Cardiac muscle cell (in vitro differentiated cells and primary cell): ENCODE data around the gene NUSAP1. TPM values are rescaled to one million over a fixed set of nuclear protein-coding genes. Genes with fewer than 3 reads are reported as not detected.
"Not testable (repeated sequence)": the region's sequence is repeated elsewhere in the genome, so short reads cannot be mapped to it uniquely, and the experiment has no call there.

ENCODE experiments used
- DNase-seq, 2 donors: peaks; one replicate each; pipeline versions ENCODE4 v3.0.0 to v3.0.0-alpha.2; 2010 to 2017; ENCODE audit warnings: low read depth in 1 of 2, low spot score in 1 of 2
- H3K27ac ChIP-seq: fragments of 200-600 bp; sonication (generic); 2 replicates; pipeline ENCODE4 v1.5.1; 2016
- H3K27me3 ChIP-seq: fragments of 200-600 bp; sonication (generic); 2 replicates; pipeline ENCODE4 v1.6.0; 2016; ENCODE audit warnings: control low read depth
- H3K36me3 ChIP-seq: fragments of 200-600 bp; sonication (generic); 2 replicates; pipeline ENCODE4 v1.5.1; 2016; ENCODE audit warnings: control low read depth
- H3K4me1 ChIP-seq: fragments of 200-600 bp; sonication (generic); 2 replicates; pipeline ENCODE4 v1.8.1; 2017; ENCODE audit warnings: low read depth, mild to moderate bottlenecking, mixed run types
- H3K4me3 ChIP-seq: fragments of 200-600 bp; sonication (generic); 2 replicates; pipeline ENCODE4 v1.5.1; 2016; ENCODE audit warnings: mild to moderate bottlenecking
- H3K9me3 ChIP-seq: fragments of 200-600 bp; sonication (generic); 2 replicates; pipeline ENCODE4 v1.5.1; 2017; ENCODE audit warnings: low read depth, mild to moderate bottlenecking, control low read depth
- polyA plus RNA-seq: library from polyadenylated mRNA; unstranded; fragments of >200 nt; fragmentation: Nextera tagmentation; extraction: Ambion mirVana; gene quantifications from 2 replicates; pipeline ENCODE4 v1.2.1, GENCODE V29; 2016
- total RNA-seq: library from RNA; depleted of rRNA; stranded (reverse); fragments of >200 nt; gene quantifications from 2 replicates; pipeline ENCODE4 v1.2.3, GENCODE V29; 2016
- TF ChIP-seq, protein P1 (sequence below): IDR thresholded peaks from 2 replicates; pipeline ENCODE4 v1.5.1; 2012; ENCODE audit warnings: low read depth, mild to moderate bottlenecking, low read length

The NUSAP1 gene
- total and polyA plus RNA-seq, 2 experiments from 2014 or later = 28.5 to 198 TPM

DNA sequence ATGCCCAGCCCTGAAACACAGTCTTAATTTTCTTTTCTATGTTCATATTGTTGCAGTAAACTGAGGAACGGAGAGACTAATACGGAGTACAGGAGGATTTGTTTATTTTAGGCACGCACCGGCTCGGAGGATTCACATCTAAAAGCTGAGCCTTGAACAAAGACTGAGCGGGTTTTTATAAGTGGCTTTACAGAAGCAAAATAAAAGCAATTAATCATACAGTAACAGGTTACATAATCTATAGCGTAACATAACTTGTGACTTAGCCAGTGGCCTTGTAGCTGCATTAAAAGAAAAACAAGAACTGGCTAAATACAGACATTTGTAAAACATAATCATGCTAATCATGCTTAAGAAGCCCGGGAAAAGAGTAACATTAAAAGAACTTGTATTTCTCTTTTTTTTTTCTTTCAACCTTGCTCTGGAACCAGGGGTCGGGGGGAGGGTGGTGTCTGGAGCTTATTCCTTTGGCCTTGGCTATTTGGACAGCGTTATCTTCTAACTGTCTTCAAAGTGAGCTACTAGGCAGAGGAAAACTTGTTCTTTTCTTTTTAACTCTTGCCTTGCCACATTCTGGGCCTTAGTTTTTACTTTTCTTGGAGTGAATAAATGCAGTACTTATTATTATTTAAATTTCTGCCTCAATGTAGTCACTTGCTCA is 17.5 kb downstream of the NUSAP1 start:
- Histone ChIP-seq H3K27ac (peak overlapping the region; percentile 50), H3K36me3 (peaks cover 8% of the 10 kb centered on the region), H3K4me1 (peaks cover 15% of the 10 kb centered on the region), H3K27me3 (no peaks in the 10 kb centered on the region), H3K4me3 (no peak overlapping the region), H3K9me3 (no peaks in the 10 kb centered on the region)
- DNase-seq = peak in 1 of 2 donors; percentile 39
- TF ChIP-seq, protein P1, sequence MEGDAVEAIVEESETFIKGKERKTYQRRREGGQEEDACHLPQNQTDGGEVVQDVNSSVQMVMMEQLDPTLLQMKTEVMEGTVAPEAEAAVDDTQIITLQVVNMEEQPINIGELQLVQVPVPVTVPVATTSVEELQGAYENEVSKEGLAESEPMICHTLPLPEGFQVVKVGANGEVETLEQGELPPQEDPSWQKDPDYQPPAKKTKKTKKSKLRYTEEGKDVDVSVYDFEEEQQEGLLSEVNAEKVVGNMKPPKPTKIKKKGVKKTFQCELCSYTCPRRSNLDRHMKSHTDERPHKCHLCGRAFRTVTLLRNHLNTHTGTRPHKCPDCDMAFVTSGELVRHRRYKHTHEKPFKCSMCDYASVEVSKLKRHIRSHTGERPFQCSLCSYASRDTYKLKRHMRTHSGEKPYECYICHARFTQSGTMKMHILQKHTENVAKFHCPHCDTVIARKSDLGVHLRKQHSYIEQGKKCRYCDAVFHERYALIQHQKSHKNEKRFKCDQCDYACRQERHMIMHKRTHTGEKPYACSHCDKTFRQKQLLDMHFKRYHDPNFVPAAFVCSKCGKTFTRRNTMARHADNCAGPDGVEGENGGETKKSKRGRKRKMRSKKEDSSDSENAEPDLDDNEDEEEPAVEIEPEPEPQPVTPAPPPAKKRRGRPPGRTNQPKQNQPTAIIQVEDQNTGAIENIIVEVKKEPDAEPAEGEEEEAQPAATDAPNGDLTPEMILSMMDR = no peak

DNA sequence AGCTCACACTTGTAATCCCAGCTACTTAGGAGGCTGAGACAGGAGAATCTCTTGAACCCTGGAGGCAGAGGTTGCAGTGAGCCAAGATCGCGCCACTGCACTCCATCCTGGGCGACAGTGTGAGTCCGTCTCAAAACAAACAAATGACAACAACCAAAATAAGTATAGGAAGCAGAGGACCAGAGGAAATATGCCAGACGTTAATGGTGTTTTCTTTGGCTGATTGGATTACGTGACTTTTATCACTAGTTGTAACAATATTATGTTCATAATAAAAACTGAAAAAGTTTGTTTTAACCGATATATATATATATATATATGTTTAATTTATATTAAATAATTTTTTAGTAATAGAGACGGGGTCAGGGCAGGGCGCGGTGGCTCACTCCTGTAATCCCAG is 21.7 kb downstream of the NUSAP1 start:
- Histone ChIP-seq H3K4me1 (peaks cover 12% of the 10 kb centered on the region), H3K9me3 (no peaks in the 10 kb centered on the region), H3K4me3 (no peak overlapping the region), H3K27ac (no peak overlapping the region), H3K27me3 (no peaks in the 10 kb centered on the region), H3K36me3 (peaks cover 27% of the 10 kb centered on the region)
- no peak for DNase-seq
- TF ChIP-seq, protein P1 = no peak

DNA sequence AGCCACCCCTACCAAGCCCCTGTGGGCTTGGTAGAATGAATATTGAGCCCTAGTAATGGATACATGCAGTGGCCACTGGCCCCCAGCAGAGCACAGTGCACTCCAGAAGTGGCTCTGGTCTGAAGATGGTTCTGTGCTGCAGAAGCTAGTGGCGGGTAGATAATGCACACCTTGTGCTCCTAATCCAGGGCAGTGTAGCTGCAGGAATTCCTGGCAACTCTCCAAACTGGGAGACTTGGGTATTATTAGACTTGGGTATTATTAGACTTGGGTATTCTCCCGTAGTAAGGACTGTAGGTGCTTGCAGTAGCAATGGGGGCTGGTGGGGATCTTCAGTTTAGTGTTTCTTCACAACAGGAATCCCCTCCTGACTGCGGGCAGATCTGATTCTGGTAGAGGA is 34.7 kb downstream of the NUSAP1 start:
- no peaks in the 10 kb centered on the region for H3K27me3 ChIP-seq
- H3K36me3 ChIP-seq = peaks cover 19% of the 10 kb centered on the region
- H3K4me3 ChIP-seq = no peak overlapping the region
- peak in 1 of 2 donors; percentile 74 for DNase-seq
- H3K4me1 ChIP-seq = no peaks in the 10 kb centered on the region
- TF ChIP-seq, protein P1 = no peak
- peak overlapping the region; percentile 39 for H3K27ac ChIP-seq
- no peaks in the 10 kb centered on the region for H3K9me3 ChIP-seq

DNA sequence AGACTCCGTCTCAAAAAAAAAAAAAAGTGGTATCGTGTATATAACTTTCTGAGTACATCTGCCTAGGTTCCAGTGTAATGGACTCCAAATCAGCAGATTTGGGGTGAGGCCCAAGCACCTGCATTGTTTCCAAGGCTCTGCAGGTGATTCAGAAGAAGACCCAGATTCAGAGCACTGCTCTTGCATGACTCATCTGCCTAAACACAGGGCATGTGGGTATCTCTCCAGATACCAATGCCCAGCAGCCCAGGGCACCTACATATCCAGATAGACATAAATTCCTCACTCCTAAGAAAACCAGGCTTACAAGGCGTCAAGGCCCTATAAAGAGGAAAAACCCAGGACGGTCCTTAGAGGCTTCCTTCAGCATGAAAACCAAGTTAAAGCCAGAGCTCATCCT is 45.3 kb downstream of the NUSAP1 start:
- Histone ChIP-seq H3K4me1 (no peaks in the 10 kb centered on the region), H3K27me3 (no peaks in the 10 kb centered on the region), H3K9me3 (no peaks in the 10 kb centered on the region), H3K27ac (no peak overlapping the region), H3K36me3 (peaks cover 22% of the 10 kb centered on the region), H3K4me3 (no peak overlapping the region)
- TF ChIP-seq, protein P1 = no peak
- DNase-seq = no peak

DNA sequence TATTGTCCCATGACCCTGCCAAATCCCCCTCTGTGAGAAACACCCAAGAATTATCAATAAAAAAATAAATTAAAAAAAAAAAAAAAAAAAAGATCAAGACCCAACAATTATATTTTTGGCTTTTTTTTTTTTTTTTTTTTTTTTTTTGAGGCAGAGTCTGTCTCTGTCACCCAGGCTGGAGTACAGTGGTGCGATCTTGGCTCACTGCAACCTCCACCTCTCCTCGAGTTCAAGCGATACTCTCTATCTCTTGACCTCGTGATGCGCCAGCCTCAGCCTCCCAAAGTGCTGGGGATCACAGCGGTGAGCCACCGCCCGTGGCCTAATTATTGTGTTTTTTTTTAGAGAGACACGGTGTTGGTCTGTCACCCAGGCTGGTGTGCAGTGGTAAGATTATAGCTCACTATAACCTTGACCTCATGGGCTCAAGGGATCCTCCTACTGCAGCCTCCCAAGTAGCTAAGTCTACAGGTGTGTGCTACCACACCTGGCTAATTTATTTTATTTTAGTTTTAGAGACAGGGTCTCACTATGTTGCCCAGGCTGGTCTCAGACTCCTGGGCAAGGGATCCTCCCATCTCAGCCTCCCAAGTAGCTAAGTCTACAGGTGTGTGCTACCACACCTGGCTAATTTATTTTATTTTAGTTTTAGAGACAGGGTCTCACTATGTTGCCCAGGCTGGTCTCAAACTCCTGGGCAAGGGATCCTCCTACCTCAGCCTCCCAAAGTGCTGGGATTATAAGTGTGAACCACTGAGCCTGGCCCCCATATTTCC is 51.5 kb downstream of the NUSAP1 start:
- H3K4me1 ChIP-seq, H3K27me3 ChIP-seq, H3K9me3 ChIP-seq, DNase-seq, H3K27ac ChIP-seq, H3K4me3 ChIP-seq: not testable (repeated sequence)
- H3K36me3 ChIP-seq = peaks cover 12% of the 10 kb centered on the region

DNA sequence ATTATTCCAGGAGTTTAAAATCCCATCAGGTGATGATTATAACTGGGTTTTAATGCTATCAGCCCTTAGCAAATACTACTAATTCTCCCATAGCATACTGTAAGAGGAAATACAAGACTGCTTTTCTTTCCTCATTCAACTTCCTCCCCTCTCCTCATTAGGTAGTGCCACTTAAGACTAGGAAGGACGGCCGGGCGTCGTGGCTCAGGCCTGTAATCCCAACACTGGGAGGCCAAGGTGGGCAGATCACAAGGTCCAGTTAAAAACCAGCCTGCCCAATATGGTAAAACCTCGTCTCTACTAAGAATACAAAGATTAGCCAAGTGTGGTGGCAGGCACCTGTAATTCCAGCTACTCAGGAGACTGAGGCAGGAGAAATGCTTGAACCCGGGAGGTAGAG is 55.0 kb downstream of the NUSAP1 start:
- Histone ChIP-seq H3K9me3 (no peaks in the 10 kb centered on the region), H3K27me3 (no peaks in the 10 kb centered on the region), H3K4me1 (no peaks in the 10 kb centered on the region), H3K27ac (no peak overlapping the region), H3K4me3 (no peak overlapping the region), H3K36me3 (peaks cover 3% of the 10 kb centered on the region)
- no peak for DNase-seq
- TF ChIP-seq, protein P1 = no peak
